SU-DHL-6 (cell line): ENCODE measurements around the gene LTF.

ENCODE experiments used
- H2AFZ ChIP-seq: fragments of 200-600 bp; sonication (generic); 2 replicates; pipeline ENCODE4 v1.6.1; 2014; ENCODE audit warnings: low read depth, mild to moderate bottlenecking, moderate library complexity, mixed read lengths, antibody characterized with exemption, low read length; ENCODE audit not compliant: severe bottlenecking
- H3F3A ChIP-seq: fragments of 200-600 bp; shearing (Covaris generic); 2 replicates; pipeline ENCODE4 v1.6.0; 2016; ENCODE audit warnings: antibody characterized with exemption, mild to moderate bottlenecking; ENCODE audit not compliant: insufficient read depth
- H3K27ac ChIP-seq: fragments of 200-600 bp; sonication (generic); 2 replicates; pipeline ENCODE4 v1.5.1; 2016; ENCODE audit warnings: low read depth, mild to moderate bottlenecking, low read length, moderate library complexity, mixed read lengths
- H3K27me3 ChIP-seq: fragments of 200-600 bp; sonication (generic), shearing (Covaris generic); 2 replicates; pipeline ENCODE4 v1.6.0; 2014; ENCODE audit warnings: mild to moderate bottlenecking, low read length
- H3K36me3 ChIP-seq: fragments of 200-600 bp; sonication (generic); 2 replicates; pipeline ENCODE4 v1.6.1; 2014; ENCODE audit warnings: mild to moderate bottlenecking, low read length, mixed read lengths
- H3K4me2 ChIP-seq: fragments of 300-600, 200-600 bp; shearing (Covaris generic), sonication (generic); 2 replicates; pipeline ENCODE4 v1.6.0; 2014; ENCODE audit warnings: low read length, low read depth, mild to moderate bottlenecking; ENCODE audit not compliant: poor library complexity, severe bottlenecking
- H3K4me3 ChIP-seq: fragments of 200-600 bp; sonication (generic); 2 replicates; pipeline ENCODE4 v1.5.1; 2014; ENCODE audit warnings: antibody characterized with exemption, low read length, mild to moderate bottlenecking, mixed read lengths; ENCODE audit not compliant: insufficient read depth, poor library complexity, severe bottlenecking
- H3K79me2 ChIP-seq: fragments of 200-600 bp; sonication (generic); 2 replicates; pipeline ENCODE4 v1.6.1; 2014; ENCODE audit warnings: mild to moderate bottlenecking, low read length, moderate library complexity; ENCODE audit not compliant: insufficient read depth
- H3K9ac ChIP-seq: fragments of 200-600 bp; sonication (generic); 2 replicates; pipeline ENCODE4 v1.7.0; 2014; ENCODE audit warnings: mild to moderate bottlenecking, low read length
- H3K9me2 ChIP-seq: fragments of 200-600 bp; sonication (generic); replicated peaks from 2 replicates; pipeline ENCODE4 v1.6.1; 2014; ENCODE audit warnings: low read length; ENCODE audit not compliant: insufficient read depth
- H3K9me3 ChIP-seq: fragments of 200-600 bp; sonication (generic); 2 replicates; pipeline ENCODE4 v1.6.1; 2014; ENCODE audit warnings: low read length, mixed read lengths; ENCODE audit not compliant: insufficient read depth
- H4K20me1 ChIP-seq: fragments of 200-600 bp; sonication (generic); 2 replicates; pipeline ENCODE4 v1.6.1; 2014; ENCODE audit warnings: low read depth, mild to moderate bottlenecking, antibody characterized with exemption, low read length, moderate library complexity, mixed read lengths
- CTCF ChIP-seq: fragments of 200-600 bp; sonication (generic); IDR thresholded peaks from one replicate; pipeline ENCODE4 v1.5.1; 2017; ENCODE audit warnings: antibody characterized with exemption, mild to moderate bottlenecking, low read length, moderate library complexity; ENCODE audit not compliant: insufficient read depth, poor library complexity, severe bottlenecking
- EZH2phosphoT487 ChIP-seq: fragments of 200-600 bp; sonication (generic), shearing (Covaris generic); conservative IDR thresholded peaks from 2 replicates; pipeline ENCODE4 v1.6.1; 2018; ENCODE audit warnings: mild to moderate bottlenecking, antibody characterized with exemption, low read length, moderate library complexity, mixed read lengths

The LTF gene

GRCh38 chr3:46442576-46443530 lies 21.9 kb downstream of the LTF start:
- Histone ChIP-seq H3K9ac (no peak overlapping the region), H3K9me3 (no peaks in the 10 kb centered on the region), H3K4me3 (no peak overlapping the region), H3K27ac (no peak overlapping the region), H3F3A (no peaks in the 10 kb centered on the region), H3K4me2 (no peak overlapping the region), H3K27me3 (no peaks in the 10 kb centered on the region), H3K9me2 (no peaks in the 10 kb centered on the region), H3K36me3 (no peaks in the 10 kb centered on the region), H4K20me1 (no peaks in the 10 kb centered on the region), H3K79me2 (no peaks in the 10 kb centered on the region), H2AFZ (no peak overlapping the region)
- TF ChIP-seq CTCF, result peak; percentile 61
- TF ChIP-seq EZH2phosphoT487, result no peak

GRCh38 chr3:46440531-46441294 lies 24.0 kb downstream of the LTF start:
- Histone ChIP-seq H3K36me3 (no peaks in the 10 kb centered on the region), H3K9me3 (no peaks in the 10 kb centered on the region), H2AFZ (no peak overlapping the region), H3K9ac (no peak overlapping the region), H3F3A (no peaks in the 10 kb centered on the region), H3K27me3 (no peaks in the 10 kb centered on the region), H3K79me2 (no peaks in the 10 kb centered on the region), H3K9me2 (no peaks in the 10 kb centered on the region), H4K20me1 (no peaks in the 10 kb centered on the region), H3K4me2 (no peak overlapping the region), H3K4me3 (no peak overlapping the region), H3K27ac (no peak overlapping the region)
- TF ChIP-seq CTCF (no peak), EZH2phosphoT487 (no peak)

- Histone ChIP-seq H3K4me2 (no peak overlapping the region), H3K36me3 (no peaks in the 10 kb centered on the region), H3K9me2 (no peaks in the 10 kb centered on the region), H4K20me1 (no peaks in the 10 kb centered on the region), H3K27me3 (no peaks in the 10 kb centered on the region), H3F3A (no peaks in the 10 kb centered on the region), H3K9me3 (no peaks in the 10 kb centered on the region), H3K27ac (no peak overlapping the region), H3K9ac (no peak overlapping the region), H2AFZ (no peak overlapping the region), H3K79me2 (no peaks in the 10 kb centered on the region), H3K4me3 (no peak overlapping the region)
- TF ChIP-seq CTCF (no peak), EZH2phosphoT487 (no peak)
Observed at GRCh38 chr3:46438831-46439230, 25.9 kb downstream of the LTF start.
